Natural killer cell treated with Interleukin-12 subunit alpha and Interleukin-12 subunit beta and Interleukin-15 and Interleukin-18, amount 100 ng/mL, for 72 hours (primary cell): ENCODE measurements around the gene GRIA1. TPM values are rescaled to one million over a fixed set of nuclear protein-coding genes. Genes with fewer than 3 reads are reported as not detected.

ENCODE experiments used
- ATAC-seq, 2 donors: fragments of 150-1000 bp; cut with Tn5 transposase in 1 of 2; sonication (Bioruptor Pico), chemical (Tn5 transposase) in 1 of 2; 2 replicates each; pipeline ENCODE4 v1.10.0; 2021
- DNase-seq: peaks from one replicate; pipeline ENCODE4 v3.0.0; 2022; ENCODE audit warnings: low spot score
- H3K27ac Mint-ChIP-seq, 2 donors: 1 replicate in 1 of 2; 2 replicates in 1 of 2; pipeline ENCODE4 v1.8.0; 2022; ENCODE audit warnings: mixed read lengths in 2 of 2, mild to moderate bottlenecking in 1 of 2, moderate library complexity in 1 of 2
- H3K27me3 Mint-ChIP-seq, 2 donors: 1 replicate in 1 of 2; 2 replicates in 1 of 2; pipeline ENCODE4 v1.8.0; 2022; ENCODE audit warnings: mixed read lengths in 2 of 2
- H3K36me3 Mint-ChIP-seq: one replicate; pipeline ENCODE4 v1.8.0; 2022; ENCODE audit warnings: mixed read lengths
- H3K4me1 Mint-ChIP-seq, 2 donors: 1 replicate in 1 of 2; 2 replicates in 1 of 2; pipeline ENCODE4 v1.8.0; 2022; ENCODE audit warnings: low read depth in 2 of 2, mixed read lengths in 2 of 2, mild to moderate bottlenecking in 1 of 2
- H3K4me3 Mint-ChIP-seq: one replicate; pipeline ENCODE4 v1.8.0; 2022; ENCODE audit warnings: mixed read lengths
- H3K9me3 Mint-ChIP-seq: 2 replicates; pipeline ENCODE4 v1.8.0; 2022; ENCODE audit warnings: mixed read lengths
- total RNA-seq, 2 donors: library from RNA; stranded (reverse); gene quantifications; one replicate each; pipeline ENCODE4 v1.2.3, GENCODE V29; 2022

The GRIA1 gene
- total RNA-seq, 2 donors from 2014 or later = not detected

DNA sequence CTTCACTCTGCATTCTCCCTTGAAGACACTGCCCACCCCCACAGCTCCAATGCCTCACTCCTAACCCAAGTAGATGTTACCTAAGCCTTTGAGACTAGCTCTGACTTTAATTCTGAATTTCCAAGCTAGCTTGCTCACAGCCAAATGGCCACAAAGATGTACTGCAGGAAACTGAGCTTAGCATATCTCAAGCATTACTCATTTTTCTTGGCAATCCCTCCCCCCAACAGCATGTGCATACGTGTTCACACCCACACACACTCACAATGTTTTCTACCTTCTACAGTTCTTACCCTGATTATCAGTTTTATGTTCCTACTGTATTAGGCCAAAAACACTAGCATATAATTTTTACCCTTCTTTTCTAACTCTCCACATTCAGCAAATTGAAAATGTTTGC is 13.7 kb upstream of the GRIA1 start:
- Mint-ChIP-seq H3K4me1 (no peaks in the 10 kb centered on the region), H3K27ac (no peak overlapping the region), H3K9me3 (peaks cover 7% of the 10 kb centered on the region), H3K36me3 (peaks cover 4% of the 10 kb centered on the region), H3K27me3 (peaks cover 4 to 24% of the 10 kb centered on the region in 2 donors), H3K4me3 (no peak overlapping the region)
- ATAC-seq = no peak
- DNase-seq = no peak

GRCh38 chr5:153480401-153480800 is 10.1 kb upstream of the GRIA1 start:
- H3K27ac Mint-ChIP-seq = no peak overlapping the region
- H3K9me3 Mint-ChIP-seq = peaks cover 5% of the 10 kb centered on the region
- H3K4me3 Mint-ChIP-seq = no peak overlapping the region
- H3K4me1 Mint-ChIP-seq = no peaks in the 10 kb centered on the region
- H3K36me3 Mint-ChIP-seq = no peaks in the 10 kb centered on the region
- DNase-seq (no peak), ATAC-seq (peak in 1 of 2 donors; percentile 36)
- peaks cover 13 to 33% of the 10 kb centered on the region in 2 donors for H3K27me3 Mint-ChIP-seq

DNA sequence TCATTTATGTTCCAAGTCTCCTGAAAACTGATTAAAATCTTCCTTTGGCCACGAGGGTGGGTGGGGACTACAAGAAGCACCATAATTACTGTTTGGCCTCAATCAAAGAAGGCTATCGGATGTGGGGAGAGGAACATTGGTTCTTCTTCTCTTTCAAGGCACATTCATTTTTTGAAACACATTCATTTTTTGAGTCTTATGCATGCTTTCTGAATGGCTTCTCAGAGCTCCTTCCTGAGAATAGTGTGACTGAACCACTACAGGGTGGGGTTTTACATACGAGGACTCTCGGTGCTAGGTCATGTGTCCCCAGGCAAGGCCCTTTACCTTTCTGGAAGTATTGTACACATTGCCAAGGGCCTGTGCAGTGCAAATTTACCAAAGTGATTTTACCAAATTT is 7.0 kb upstream of the GRIA1 start:
- H3K36me3 Mint-ChIP-seq = no peaks in the 10 kb centered on the region

GRCh38 chr5:153485641-153486040 is 4.8 kb upstream of the GRIA1 start:
- DNase-seq (no peak), ATAC-seq (no peak)
- Mint-ChIP-seq H3K4me1 (no peaks in the 10 kb centered on the region), H3K9me3 (peaks cover 4% of the 10 kb centered on the region), H3K27ac (no peak overlapping the region), H3K36me3 (no peaks in the 10 kb centered on the region), H3K4me3 (no peak overlapping the region), H3K27me3 (peaks cover 25 to 43% of the 10 kb centered on the region in 2 donors)

More for the DNA sequence above, 7.0 kb upstream of the GRIA1 start:
- Mint-ChIP-seq H3K27me3 (peaks cover 13 to 32% of the 10 kb centered on the region in 2 donors), H3K4me1 (no peaks in the 10 kb centered on the region), H3K27ac (no peak overlapping the region), H3K4me3 (no peak overlapping the region), H3K9me3 (peaks cover 4% of the 10 kb centered on the region)
- ATAC-seq = no peak
- DNase-seq = no peak

GRCh38 chr5:153486771-153487170 is 3.7 kb upstream of the GRIA1 start:
- H3K27me3 Mint-ChIP-seq = peaks cover 34 to 54% of the 10 kb centered on the region in 2 donors
- no peak for DNase-seq
- H3K4me1 Mint-ChIP-seq = no peaks in the 10 kb centered on the region
- peaks cover 4% of the 10 kb centered on the region for H3K9me3 Mint-ChIP-seq
- no peak overlapping the region for H3K27ac Mint-ChIP-seq
- ATAC-seq = no peak
- H3K4me3 Mint-ChIP-seq = no peak overlapping the region
- H3K36me3 Mint-ChIP-seq = no peaks in the 10 kb centered on the region

DNA sequence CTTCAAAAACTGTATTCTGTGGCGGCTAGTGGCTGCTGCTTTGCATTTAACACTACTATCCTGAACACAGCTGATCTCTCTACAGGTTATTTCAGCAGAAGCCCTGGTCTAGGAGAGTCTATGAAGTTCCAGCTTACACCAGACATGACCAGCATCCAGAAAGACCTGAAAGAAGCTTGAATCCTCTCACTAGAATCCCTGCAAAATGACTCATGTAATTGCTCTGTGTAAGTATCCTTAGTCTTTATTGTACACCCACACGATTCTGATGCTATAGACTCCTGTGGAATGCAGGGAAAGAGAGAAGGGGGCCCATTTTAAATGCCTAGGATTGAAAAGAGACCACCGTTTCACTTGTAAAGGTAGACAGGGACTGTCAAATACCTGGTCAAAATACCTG is 859 bp upstream of the GRIA1 start:
- H3K27ac Mint-ChIP-seq = no peak overlapping the region
- no peaks in the 10 kb centered on the region for H3K4me1 Mint-ChIP-seq
- ATAC-seq (no peak), DNase-seq (no peak)
- peaks cover 4% of the 10 kb centered on the region for H3K9me3 Mint-ChIP-seq
- no peaks in the 10 kb centered on the region for H3K36me3 Mint-ChIP-seq
- H3K27me3 Mint-ChIP-seq = peaks cover 47 to 48% of the 10 kb centered on the region in 2 donors
- no peak overlapping the region for H3K4me3 Mint-ChIP-seq

- Mint-ChIP-seq H3K27me3 (peaks cover 44% of the 10 kb centered on the region in 2 donors), H3K4me1 (no peaks in the 10 kb centered on the region), H3K36me3 (no peaks in the 10 kb centered on the region), H3K9me3 (peaks cover 4% of the 10 kb centered on the region), H3K27ac (no peak overlapping the region), H3K4me3 (no peak overlapping the region)
- ATAC-seq = no peak
- no peak for DNase-seq
These were observed 721 bp downstream of the GRIA1 start for GRCh38 chr5:153491038-153491744.

GRCh38 chr5:153491856-153492255 is 1.4 kb downstream of the GRIA1 start:
- no peaks in the 10 kb centered on the region for H3K4me1 Mint-ChIP-seq
- ATAC-seq (no peak), DNase-seq (no peak)
- peaks cover 44% of the 10 kb centered on the region in 2 donors for H3K27me3 Mint-ChIP-seq
- H3K9me3 Mint-ChIP-seq = peaks cover 4% of the 10 kb centered on the region
- H3K36me3 Mint-ChIP-seq = no peaks in the 10 kb centered on the region
- no peak overlapping the region for H3K27ac Mint-ChIP-seq
- no peak overlapping the region for H3K4me3 Mint-ChIP-seq

DNA sequence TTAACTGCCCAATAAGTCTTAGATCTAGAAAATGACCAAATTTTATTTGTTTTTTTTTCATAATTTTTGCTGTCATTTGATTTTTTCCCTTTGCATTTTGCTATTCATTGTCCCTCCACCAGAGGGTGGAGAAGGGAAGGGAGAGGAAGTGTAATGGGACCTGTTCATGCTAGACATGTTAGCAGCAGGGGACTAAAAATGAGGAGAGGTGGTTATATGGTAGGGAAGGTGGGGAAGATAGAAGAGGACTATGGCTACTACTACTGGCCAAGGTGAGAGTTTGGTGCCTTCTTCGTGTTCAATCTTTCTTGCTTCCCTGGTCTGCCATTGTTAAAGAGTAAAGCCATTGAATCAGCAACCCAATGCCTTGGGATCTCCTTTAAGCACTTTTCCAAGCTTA is 6.4 kb downstream of the GRIA1 start:
- H3K4me1 Mint-ChIP-seq = no peaks in the 10 kb centered on the region
- ATAC-seq = no peak
- H3K36me3 Mint-ChIP-seq = no peaks in the 10 kb centered on the region
- no peak for DNase-seq
- no peak overlapping the region for H3K4me3 Mint-ChIP-seq
- H3K9me3 Mint-ChIP-seq = no peaks in the 10 kb centered on the region
- no peak overlapping the region for H3K27ac Mint-ChIP-seq
- peaks cover 12 to 19% of the 10 kb centered on the region in 2 donors for H3K27me3 Mint-ChIP-seq

- Mint-ChIP-seq H3K9me3 (no peaks in the 10 kb centered on the region), H3K27me3 (peaks cover 7 to 8% of the 10 kb centered on the region in 2 donors), H3K36me3 (no peaks in the 10 kb centered on the region), H3K4me3 (no peak overlapping the region), H3K4me1 (no peaks in the 10 kb centered on the region), H3K27ac (no peak overlapping the region)
- DNase-seq = no peak
- no peak for ATAC-seq
These were observed 8.0 kb downstream of the GRIA1 start for GRCh38 chr5:153498516-153498915.

DNA sequence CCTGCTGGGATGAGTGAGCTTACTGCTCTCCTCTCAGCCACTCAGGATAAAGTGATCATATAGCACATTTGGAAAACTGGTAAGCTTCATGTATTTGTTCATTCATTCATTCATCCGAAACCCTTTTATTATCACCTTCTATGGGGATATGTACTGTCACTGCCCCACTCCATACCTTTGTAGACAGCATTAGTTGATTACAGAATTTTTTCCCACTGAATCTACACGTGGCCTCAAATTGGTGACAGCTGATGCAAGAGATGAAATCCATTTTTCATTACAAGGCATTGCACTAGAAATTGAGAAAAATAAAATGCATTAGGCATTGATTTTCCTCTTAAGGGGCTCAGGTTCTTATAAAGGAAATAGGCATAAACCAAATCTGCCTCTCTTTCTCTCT is 9.7 kb downstream of the GRIA1 start:
- H3K36me3 Mint-ChIP-seq = no peaks in the 10 kb centered on the region
- no peak for DNase-seq
- H3K4me3 Mint-ChIP-seq = no peak overlapping the region
- H3K4me1 Mint-ChIP-seq = no peaks in the 10 kb centered on the region
- no peaks in the 10 kb centered on the region for H3K27me3 Mint-ChIP-seq
- no peak overlapping the region for H3K27ac Mint-ChIP-seq
- H3K9me3 Mint-ChIP-seq = no peaks in the 10 kb centered on the region
- no peak for ATAC-seq

DNA sequence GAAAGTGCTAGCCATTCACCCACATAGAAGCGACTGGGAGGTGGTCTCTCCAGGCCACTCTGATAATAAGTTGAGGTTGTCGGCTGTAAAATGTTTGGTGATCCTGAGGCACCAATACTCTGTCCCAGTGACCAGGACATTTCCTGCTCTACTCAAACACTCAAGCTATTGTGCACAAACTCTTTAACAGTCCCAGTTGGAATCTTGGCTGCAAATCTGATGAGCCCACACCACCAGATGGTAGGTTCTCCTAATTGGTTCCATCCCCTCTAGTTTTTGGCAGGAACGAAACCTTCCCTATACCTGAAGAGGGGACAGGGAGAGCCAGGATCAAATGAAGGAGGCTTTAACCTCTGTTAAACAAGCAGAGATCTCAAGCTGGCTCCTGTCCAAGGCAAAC is 14.3 kb downstream of the GRIA1 start:
- H3K27ac Mint-ChIP-seq = no peak overlapping the region
- ATAC-seq = no peak
- H3K4me1 Mint-ChIP-seq = no peaks in the 10 kb centered on the region
- no peaks in the 10 kb centered on the region for H3K9me3 Mint-ChIP-seq
- no peak for DNase-seq
- no peaks in the 10 kb centered on the region for H3K36me3 Mint-ChIP-seq
- H3K4me3 Mint-ChIP-seq = no peak overlapping the region
- peaks cover 7 to 10% of the 10 kb centered on the region in 2 donors for H3K27me3 Mint-ChIP-seq

DNA sequence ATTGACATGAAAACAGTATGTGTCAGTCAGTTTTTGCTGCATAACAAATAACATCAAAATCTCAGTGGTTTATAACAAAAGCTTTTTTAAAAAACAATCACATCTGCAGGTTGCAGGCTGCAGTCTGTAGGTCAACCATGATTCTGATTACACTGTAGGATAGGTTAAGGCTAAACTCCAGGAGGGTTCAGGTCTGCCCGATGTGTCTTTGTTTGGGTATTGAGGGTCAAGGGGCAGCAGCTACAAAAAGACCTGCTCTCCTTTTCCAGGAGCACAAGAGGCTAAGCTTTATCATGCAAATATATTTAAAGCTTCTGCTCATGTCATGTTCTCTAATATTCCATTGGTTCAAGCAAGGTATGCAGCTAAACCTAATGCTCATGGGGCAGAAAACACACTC is 18.2 kb downstream of the GRIA1 start:
- Mint-ChIP-seq H3K4me3 (no peak overlapping the region), H3K27ac (no peak overlapping the region), H3K9me3 (peaks cover 4% of the 10 kb centered on the region), H3K27me3 (peaks cover 7 to 17% of the 10 kb centered on the region in 2 donors), H3K4me1 (no peaks in the 10 kb centered on the region), H3K36me3 (no peaks in the 10 kb centered on the region)
- ATAC-seq (no peak), DNase-seq (no peak)

DNA sequence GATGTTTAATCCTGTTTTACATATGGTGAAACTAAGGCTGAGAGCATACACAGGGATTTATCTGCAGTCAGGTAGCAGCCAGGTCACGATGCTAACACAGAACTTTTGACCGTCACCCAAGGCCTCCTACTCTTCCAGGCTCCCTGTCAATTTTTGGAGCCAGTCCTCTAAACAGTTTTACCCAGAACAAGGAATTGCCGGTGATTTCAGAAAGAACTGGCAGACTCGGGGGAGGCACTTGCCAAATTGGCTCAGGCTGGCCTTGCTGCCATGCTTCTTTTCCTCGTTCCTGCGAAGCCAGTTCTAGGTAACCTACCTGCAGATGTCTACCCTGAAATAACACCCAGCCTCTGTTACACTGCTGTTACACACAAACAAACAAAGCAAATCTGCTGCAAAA is 21.2 kb downstream of the GRIA1 start:
- ATAC-seq (no peak), DNase-seq (no peak)
- no peaks in the 10 kb centered on the region for H3K4me1 Mint-ChIP-seq
- peaks cover 4% of the 10 kb centered on the region for H3K9me3 Mint-ChIP-seq
- H3K4me3 Mint-ChIP-seq = no peak overlapping the region
- H3K36me3 Mint-ChIP-seq = no peaks in the 10 kb centered on the region
- no peak overlapping the region for H3K27ac Mint-ChIP-seq
- peaks cover 12 to 19% of the 10 kb centered on the region in 2 donors for H3K27me3 Mint-ChIP-seq

- Mint-ChIP-seq H3K27me3 (peaks cover 7 to 13% of the 10 kb centered on the region in 2 donors), H3K4me1 (no peaks in the 10 kb centered on the region), H3K36me3 (no peaks in the 10 kb centered on the region), H3K9me3 (peaks cover 4% of the 10 kb centered on the region), H3K4me3 (no peak overlapping the region), H3K27ac (no peak overlapping the region)
- ATAC-seq = no peak
- DNase-seq = no peak
These were observed 22.7 kb downstream of the GRIA1 start for GRCh38 chr5:153513156-153513555.
